ENCODE measurements around the gene SP4. TPM values are rescaled to one million over a fixed set of nuclear protein-coding genes. Genes with fewer than 3 reads are reported as not detected.

The SP4 gene
- total RNA-seq (2014; rRNA removed; shearing (Covaris generic)) (15.8 and 22.5 TPM in 2 replicates), total RNA-seq (2022) (17.0 and 18.9 TPM in 2 replicates), Bru-seq, nascent RNA (percentile 80 among the genes with signal in this experiment), BruChase-seq, experiment 1, labeled RNA remaining after a 6-hour chase (percentile 65 among the genes with signal in this experiment), BruChase-seq, experiment 2, labeled RNA remaining after a 2-hour chase (percentile 76 among the genes with signal in this experiment)
- long read RNA-seq, full-length matches to known transcripts: 6 of 12 reads
- long read RNA-seq, partial matches to known transcripts: 2 of 12 reads
- long read RNA-seq, other reads (novel, unspliced or antisense): 4 of 12 reads

DNA sequence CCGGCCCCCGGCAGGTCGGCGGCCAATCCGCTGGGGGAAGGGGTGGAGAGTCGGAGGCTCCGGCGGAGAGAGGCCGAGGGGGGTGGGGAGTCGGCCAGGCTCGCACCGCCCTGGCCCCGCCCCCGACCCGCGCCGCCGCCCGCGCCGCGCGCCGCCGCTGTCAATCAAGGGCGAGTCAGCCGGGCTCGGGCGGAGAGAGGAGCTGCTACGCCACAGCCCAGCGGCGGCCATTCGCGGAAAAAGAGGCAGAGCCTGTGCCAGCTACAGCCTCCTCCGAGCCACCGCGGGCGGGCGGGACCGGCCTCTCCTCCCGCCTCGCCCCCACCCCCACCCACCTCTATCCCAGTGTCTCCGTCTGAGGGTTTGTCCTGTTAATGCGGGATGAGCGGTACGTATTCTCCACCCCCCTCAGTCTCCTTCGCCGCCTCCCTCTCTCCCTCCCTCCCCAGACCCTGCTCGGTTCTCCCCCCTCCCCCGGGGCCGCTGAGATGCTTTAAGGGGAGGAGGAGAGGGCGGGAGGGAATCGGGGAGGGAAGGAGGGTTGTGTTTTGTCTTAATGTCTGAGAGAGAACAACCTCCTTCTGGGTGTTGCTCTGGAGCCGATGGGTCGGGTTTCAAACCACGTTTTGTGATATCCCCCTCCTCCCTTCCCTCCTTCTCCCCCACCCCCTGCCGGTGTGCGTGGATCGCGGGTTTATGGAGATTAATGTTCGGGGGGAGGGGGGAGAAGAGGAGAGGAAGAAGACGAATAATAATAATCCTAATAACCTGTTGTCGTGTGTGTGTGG, at the start of gene SP4:
SP4 (plus strand) TSS at position 213 of the 788 bp plus-strand sequence; CDS start at position 382, 169 bp downstream.
- ChIA-PET POLR2A (no interaction called here), CTCF (ENCODE audit: unreplicated experiment) (no interaction called here)
- no peaks in the 10 kb centered on the region for H3K9me3 ChIP-seq (ENCODE audit: low read length)
- BruUV-seq (replicated peaks): no TSS peak
- peak; percentile 93 for DNase-seq (ENCODE audit: low spot score)
- peak within 1 kb of the TSS; percentile 88 for H3K4me3 ChIP-seq (ENCODE audit: low read depth, low read length, poor library complexity, severe bottlenecking)
- intact Hi-C loops (cut with micrococcal nuclease; ENCODE audit: unreplicated experiment): loop anchor here (1.0 to 10.0 kb wide), 4 partner anchors 517 to 1757 kb away; partner anchors contain the start of genes CDCA7L and NUP42
- peak within 1 kb of the TSS; percentile 97 for H3K4me2 ChIP-seq (ENCODE audit: low read length)
- H3K79me2 ChIP-seq (ENCODE audit: insufficient read depth, low read depth, low read length): peaks cover 28% of the 10 kb centered on the region
- TF ChIP-seq CTCF (conservative IDR thresholded peaks at IDR 0.05; ENCODE audit: low read length): 0 out of 2 replicates have a peak, but pooled peaks have one; percentile 5
- TF ChIP-seq EZH2phosphoT487 (IDR thresholded peaks at IDR 0.05; ENCODE audit: borderline replicate concordance, low read depth, low read length): no peak
- H3K36me3 ChIP-seq (ENCODE audit: insufficient read depth, low read length): peaks cover 18% of the 10 kb centered on the region; the same call in 1 of the 2 replicates
- peaks cover 14% of the 10 kb centered on the region; the same call in 1 of the 2 replicates for H4K20me1 ChIP-seq (ENCODE audit: insufficient read depth, low read length)
- no peaks in the 10 kb centered on the region for H3K9me2 ChIP-seq (ENCODE audit: insufficient read depth, low read length)
- H3K27ac ChIP-seq (ENCODE audit: low read depth, low read length, poor library complexity, severe bottlenecking): peak within 1 kb of the TSS; percentile 86
- H3K4me1 ChIP-seq (ENCODE audit: insufficient read depth, low read length, poor library complexity, severe bottlenecking): peaks cover 48% of the 10 kb centered on the region
- H2AFZ ChIP-seq (ENCODE audit: low read length): peak within 1 kb of the TSS; percentile 99

- no peaks in the 10 kb centered on the region for H3K9me3 ChIP-seq (ENCODE audit: low read length)
- H3K4me2 ChIP-seq (ENCODE audit: low read length): no peak overlapping the region
- no peaks in the 10 kb centered on the region for H3K9me2 ChIP-seq (ENCODE audit: insufficient read depth, low read length)
- intact Hi-C loops (cut with micrococcal nuclease; ENCODE audit: unreplicated experiment): no loop called here
- H4K20me1 ChIP-seq (ENCODE audit: insufficient read depth, low read length): no peaks in the 10 kb centered on the region
- H3K27ac ChIP-seq (ENCODE audit: low read depth, low read length, poor library complexity, severe bottlenecking): no peak overlapping the region
- no peak for DNase-seq (ENCODE audit: low spot score)
- no peaks in the 10 kb centered on the region for H3K79me2 ChIP-seq (ENCODE audit: insufficient read depth, low read depth, low read length)
- H2AFZ ChIP-seq (ENCODE audit: low read length): no peak overlapping the region
- POLR2A ChIA-PET: interaction anchor here (0.6 to 1.4 kb wide), 3 partner anchors 9 to 1335 kb away, joined by 3 to 7 read pairs (median 4); no protein-coding TSS in a partner anchor
- H3K4me3 ChIP-seq (ENCODE audit: low read depth, low read length, poor library complexity, severe bottlenecking): no peak overlapping the region
- H3K4me1 ChIP-seq (ENCODE audit: insufficient read depth, low read length, poor library complexity, severe bottlenecking): no peaks in the 10 kb centered on the region
- BruUV-seq (replicated peaks): no TSS peak
- TF ChIP-seq CTCF (conservative IDR thresholded peaks at IDR 0.05; ENCODE audit: low read length) (no peak), EZH2phosphoT487 (IDR thresholded peaks at IDR 0.05; ENCODE audit: borderline replicate concordance, low read depth, low read length) (no peak)
- CTCF ChIA-PET (ENCODE audit: unreplicated experiment): no interaction called here
- no peaks in the 10 kb centered on the region for H3K36me3 ChIP-seq (ENCODE audit: insufficient read depth, low read length)
Measured at GRCh38 chr7:21383227-21384220, 44.4 kb upstream of the SP4 start.
